Glutamatergic neuron (in vitro differentiated cells): Measurements from ENCODE around the gene CACTIN. TPM values are rescaled to one million over a fixed set of nuclear protein-coding genes. Genes with fewer than 3 reads are reported as not detected.
A peak's percentile ranks its signal among the peaks of the same experiment; 100 is the strongest.

Experiments used
- DNase-seq: peaks from one replicate; pipeline ENCODE4 v3.0.0; 2022
- H3K27ac Mint-ChIP-seq: one replicate; pipeline ENCODE4 v1.8.0; 2020; ENCODE audit warnings: mild to moderate bottlenecking, mixed read lengths, inconsistent platforms; ENCODE audit not compliant: unreplicated experiment
- H3K27me3 Mint-ChIP-seq: one replicate; pipeline ENCODE4 v1.8.0; 2020; ENCODE audit warnings: mild to moderate bottlenecking, moderate library complexity, mixed read lengths, inconsistent platforms; ENCODE audit not compliant: unreplicated experiment
- H3K36me3 Mint-ChIP-seq: one replicate; pipeline ENCODE4 v1.8.0; 2020; ENCODE audit warnings: mild to moderate bottlenecking, mixed read lengths, inconsistent platforms; ENCODE audit not compliant: unreplicated experiment
- H3K4me1 Mint-ChIP-seq: one replicate; pipeline ENCODE4 v1.8.0; 2020; ENCODE audit warnings: mild to moderate bottlenecking, low read depth, mixed read lengths, inconsistent platforms; ENCODE audit not compliant: unreplicated experiment
- H3K4me3 Mint-ChIP-seq: one replicate; pipeline ENCODE4 v1.8.0; 2020; ENCODE audit warnings: mild to moderate bottlenecking, mixed read lengths, inconsistent platforms; ENCODE audit not compliant: unreplicated experiment
- H3K9me3 Mint-ChIP-seq: one replicate; pipeline ENCODE4 v1.8.0; 2020; ENCODE audit warnings: mild to moderate bottlenecking, moderate library complexity, mixed read lengths, inconsistent platforms; ENCODE audit not compliant: unreplicated experiment
- total RNA-seq: library from RNA; stranded (reverse); fragmentation: NEBNext Ultra II Directional; extraction: Animal tissue kit (Norgen Biotek cat#: 25700); gene quantifications from one replicate; pipeline ENCODE4 v1.2.1, GENCODE V29; 2021; ENCODE audit not compliant: unreplicated experiment
- TF ChIP-seq, protein P1 (sequence below): fragments of 200-600 bp; sonication (generic); IDR thresholded peaks from one replicate; pipeline ENCODE4 v1.5.0; 2021; ENCODE audit not compliant: partially characterized antibody, unreplicated experiment

CACTIN gene
- total RNA-seq, 1 donor from 2014 or later: 29.7 TPM

DNA sequence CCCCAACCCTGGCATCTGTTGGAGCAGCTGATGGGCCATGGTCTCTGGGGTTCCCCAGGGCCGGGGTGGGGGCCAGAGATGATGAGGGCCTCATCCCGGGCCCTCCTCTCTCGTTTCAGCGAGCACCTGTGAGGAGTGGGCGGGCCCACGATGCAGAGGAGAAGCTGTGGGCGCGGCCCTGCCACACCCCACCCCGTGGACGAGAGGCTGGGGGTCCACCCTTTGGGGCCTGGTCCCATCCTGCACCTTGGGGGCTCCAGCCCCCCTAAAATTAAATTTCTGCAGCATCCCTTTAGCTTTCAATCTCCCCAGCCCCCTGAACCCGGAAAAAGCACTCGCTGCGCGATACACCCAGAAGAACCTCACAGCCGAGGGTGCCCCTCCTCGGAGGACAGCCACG lies 48.2 kb downstream of the CACTIN start:
- no peak for DNase-seq
- Mint-ChIP-seq H3K9me3 (peaks cover 6% of the 10 kb centered on the region), H3K4me1 (peaks cover 6% of the 10 kb centered on the region), H3K27ac (no peak overlapping the region), H3K4me3 (no peak overlapping the region), H3K27me3 (peaks cover 8% of the 10 kb centered on the region), H3K36me3 (peaks cover 6% of the 10 kb centered on the region)
- TF ChIP-seq, protein P1, sequence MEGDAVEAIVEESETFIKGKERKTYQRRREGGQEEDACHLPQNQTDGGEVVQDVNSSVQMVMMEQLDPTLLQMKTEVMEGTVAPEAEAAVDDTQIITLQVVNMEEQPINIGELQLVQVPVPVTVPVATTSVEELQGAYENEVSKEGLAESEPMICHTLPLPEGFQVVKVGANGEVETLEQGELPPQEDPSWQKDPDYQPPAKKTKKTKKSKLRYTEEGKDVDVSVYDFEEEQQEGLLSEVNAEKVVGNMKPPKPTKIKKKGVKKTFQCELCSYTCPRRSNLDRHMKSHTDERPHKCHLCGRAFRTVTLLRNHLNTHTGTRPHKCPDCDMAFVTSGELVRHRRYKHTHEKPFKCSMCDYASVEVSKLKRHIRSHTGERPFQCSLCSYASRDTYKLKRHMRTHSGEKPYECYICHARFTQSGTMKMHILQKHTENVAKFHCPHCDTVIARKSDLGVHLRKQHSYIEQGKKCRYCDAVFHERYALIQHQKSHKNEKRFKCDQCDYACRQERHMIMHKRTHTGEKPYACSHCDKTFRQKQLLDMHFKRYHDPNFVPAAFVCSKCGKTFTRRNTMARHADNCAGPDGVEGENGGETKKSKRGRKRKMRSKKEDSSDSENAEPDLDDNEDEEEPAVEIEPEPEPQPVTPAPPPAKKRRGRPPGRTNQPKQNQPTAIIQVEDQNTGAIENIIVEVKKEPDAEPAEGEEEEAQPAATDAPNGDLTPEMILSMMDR: no peak

DNA sequence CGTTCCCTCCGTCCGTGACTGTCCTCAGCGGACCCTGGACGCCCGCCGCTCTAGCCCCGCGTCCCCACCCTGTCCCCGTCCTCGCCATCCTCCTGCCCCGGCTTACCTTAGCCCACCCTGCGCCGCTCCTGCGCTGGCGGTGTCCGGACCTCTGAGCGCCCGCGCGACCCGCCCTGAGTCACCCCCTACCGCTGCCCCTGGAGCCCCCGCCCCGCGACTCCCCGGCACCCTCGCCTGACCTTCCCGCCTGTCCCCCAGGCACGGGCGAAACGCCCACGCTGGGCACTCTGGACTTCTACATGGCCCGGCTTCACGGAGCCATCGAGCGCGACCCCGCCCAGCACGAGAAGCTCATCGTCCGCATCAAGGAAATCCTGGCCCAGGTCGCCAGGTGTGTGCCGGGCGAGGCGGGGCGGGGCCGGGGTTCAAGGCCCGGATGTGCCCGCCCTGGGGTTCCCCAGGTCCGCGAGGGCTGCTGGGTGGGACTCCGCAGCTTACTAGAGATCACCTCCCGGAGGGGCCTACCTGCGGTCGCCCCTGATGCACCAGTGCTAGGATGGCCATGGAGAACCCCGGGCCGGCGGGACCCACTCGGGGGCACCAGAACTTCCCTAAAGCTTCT lies 48.8 kb downstream of the CACTIN start:
- Mint-ChIP-seq H3K27ac (no peak overlapping the region), H3K36me3 (peaks cover 6% of the 10 kb centered on the region), H3K4me3 (no peak overlapping the region), H3K27me3 (peaks cover 8% of the 10 kb centered on the region), H3K4me1 (peaks cover 6% of the 10 kb centered on the region), H3K9me3 (peaks cover 6% of the 10 kb centered on the region)
- peak; percentile 38 for DNase-seq
- TF ChIP-seq, protein P1: no peak

DNA sequence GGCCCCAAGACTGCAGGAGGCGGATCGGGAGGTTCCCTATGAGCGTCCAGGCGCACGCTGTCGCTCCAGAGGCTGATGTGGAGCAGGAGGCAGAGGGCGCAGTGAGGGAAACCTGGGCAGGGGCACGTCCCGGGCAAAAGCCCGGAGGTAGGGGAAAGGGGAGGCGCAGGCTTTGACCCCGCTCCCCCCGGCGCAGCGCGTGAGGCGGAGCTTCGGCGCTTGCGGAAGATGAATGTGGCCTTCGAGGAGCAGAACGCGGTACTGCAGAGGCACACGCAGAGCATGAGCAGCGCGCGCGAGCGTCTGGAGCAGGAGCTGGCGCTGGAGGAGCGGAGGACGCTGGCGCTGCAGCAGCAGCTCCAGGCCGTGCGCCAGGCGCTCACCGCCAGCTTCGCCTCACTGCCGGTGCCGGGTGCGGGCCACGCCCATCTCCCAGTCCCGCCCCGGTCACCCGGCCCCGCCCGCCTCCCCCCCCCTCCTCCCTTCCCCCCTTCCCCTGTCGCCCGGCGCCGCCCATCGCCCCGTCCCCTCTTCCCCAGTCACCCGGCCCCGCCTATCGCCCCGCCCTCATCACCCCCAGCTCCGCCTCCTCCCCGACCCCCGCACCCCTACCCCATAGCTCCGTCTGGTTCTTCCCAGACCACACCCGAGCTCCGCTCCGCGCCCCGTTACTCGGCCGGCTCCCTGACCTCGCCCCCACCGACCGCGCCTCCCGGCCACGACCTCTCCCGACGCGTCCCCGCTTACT lies 49.7 kb downstream of the CACTIN start:
- Mint-ChIP-seq H3K4me3 (peak overlapping the region; percentile 85), H3K4me1 (peaks cover 6% of the 10 kb centered on the region), H3K27me3 (peaks cover 8% of the 10 kb centered on the region), H3K9me3 (peaks cover 6% of the 10 kb centered on the region), H3K27ac (no peak overlapping the region), H3K36me3 (peaks cover 6% of the 10 kb centered on the region)
- TF ChIP-seq, protein P1: no peak
- DNase-seq: peak; percentile 81

DNA sequence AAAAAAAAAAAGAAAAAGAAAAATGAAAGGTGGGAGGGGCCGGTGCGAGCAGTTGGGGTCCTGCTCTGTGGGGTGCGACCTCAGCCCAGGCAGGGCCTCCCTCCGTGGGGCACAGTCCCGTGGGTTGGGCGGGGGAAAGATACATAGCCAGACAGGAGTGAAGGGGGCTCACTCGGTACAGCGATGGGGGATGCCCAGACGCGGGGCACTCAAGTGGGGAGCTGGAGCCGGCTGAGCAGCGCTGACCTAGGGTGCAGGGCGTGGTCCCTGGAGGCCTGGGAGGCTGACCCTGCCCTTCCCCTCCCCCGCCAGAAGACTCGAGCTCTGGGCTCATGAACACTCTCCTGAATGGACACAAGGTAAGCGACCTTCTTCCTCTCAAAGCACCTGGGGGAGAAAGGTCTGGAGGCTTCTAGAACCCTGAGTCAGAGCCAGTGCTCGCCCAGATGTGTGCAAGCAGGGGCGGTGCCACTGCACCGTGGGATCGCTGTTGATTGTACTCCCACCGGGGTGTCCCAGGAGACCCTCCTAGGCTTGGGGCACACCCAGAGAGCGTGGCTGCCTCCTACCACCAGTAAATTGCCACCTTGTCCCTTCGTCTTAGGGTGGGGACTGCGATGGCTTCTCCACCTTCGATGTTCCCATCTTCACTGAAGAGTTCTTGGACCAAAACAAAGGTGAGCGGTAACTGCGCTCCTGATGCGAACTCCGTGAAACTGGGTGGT lies 50.5 kb downstream of the CACTIN start:
- Mint-ChIP-seq H3K36me3 (peaks cover 6% of the 10 kb centered on the region), H3K27ac (no peak overlapping the region), H3K4me1 (peaks cover 8% of the 10 kb centered on the region), H3K4me3 (peak overlapping the region; percentile 85), H3K27me3 (peaks cover 11% of the 10 kb centered on the region), H3K9me3 (peaks cover 6% of the 10 kb centered on the region)
- TF ChIP-seq, protein P1: no peak
- no peak for DNase-seq
